Body of pancreas (tissue), 4 donors: Measurements from ENCODE around the gene UNC80. TPM values are rescaled to one million over a fixed set of nuclear protein-coding genes. Genes with fewer than 3 reads are reported as not detected.

Experiments used
- ATAC-seq: fragments of 150-250 bp; one replicate; pipeline ENCODE4 v1.9.1; 2016
- DNase-seq, 4 donors: peaks; one replicate each; pipeline ENCODE4 v3.0.0-alpha.2; 2019
- H3K27ac ChIP-seq, 4 donors: fragments of 200-600 bp; sonication (generic); 1 replicate in 3 of 4; 2 replicates in 1 of 4; pipeline versions ENCODE4 v1.5.1 to v1.6.1; 2016 to 2019; ENCODE audit warnings: mild to moderate bottlenecking in 1 of 4, mixed read lengths in 1 of 4, moderate library complexity in 1 of 4
- H3K27me3 ChIP-seq, 2 donors: fragments of 200-600 bp; sonication (generic); one replicate each; pipeline ENCODE4 v1.6.0; 2016; ENCODE audit warnings: mild to moderate bottlenecking in 1 of 2
- H3K36me3 ChIP-seq, 2 donors: fragments of 200-600 bp; sonication (generic); replicated peaks in 1 of 2; 2 replicates each; pipeline ENCODE4 v1.5.1; 2016; ENCODE audit warnings: low read depth in 2 of 2; ENCODE audit not compliant: insufficient read depth in 1 of 2
- H3K4me1 ChIP-seq: fragments of 200-600 bp; sonication (generic); one replicate; pipeline ENCODE4 v1.6.0; 2016
- H3K4me3 ChIP-seq, 2 donors: fragments of 200-600 bp; sonication (generic); 1 replicate in 1 of 2; 2 replicates in 1 of 2; pipeline ENCODE4 v1.5.1; 2016 to 2019
- H3K9me3 ChIP-seq, 3 donors: fragments of 200-600 bp; sonication (generic); 1 replicate in 2 of 3; 2 replicates in 1 of 3; pipeline ENCODE4 v1.5.1; 2016
- POLR2A ChIP-seq, 3 donors: fragments of 450-650 bp; IDR thresholded peaks; one replicate each; pipeline ENCODE4 v1.6.1; 2016; ENCODE audit warnings: antibody characterized with exemption in 3 of 3, mild to moderate bottlenecking in 2 of 3
- WGBS, 2 donors: methylation state at CpG; one replicate each; pipeline ENCODE4 v1.1.5; 2017; 5-methylcytosine and 5-hydroxymethylcytosine counted together
- intact Hi-C: fragments of 100-400 bp; cut with DNase I; formaldehyde crosslinking; loops from one replicate; pipeline ENCODE4 v1.15.1; 2023
- total RNA-seq, 2 donors: library from RNA; depleted of rRNA; stranded (reverse); fragments of >200 nt; gene quantifications; one replicate each; pipeline ENCODE4 v1.1.0, GENCODE V29; 2016
- TF ChIP-seq, protein P1 (sequence below), 7 experiments: fragments of 450-650 bp in 4 of 7; fragments of 200-600 bp in 3 of 7; sonication (generic) in 3 of 7; IDR thresholded peaks; one replicate each; pipeline ENCODE4 v1.5.1; 2016 to 2019; ENCODE audit warnings: antibody characterized with exemption in 7 of 7

The UNC80 gene
- total RNA-seq, 2 donors from 2014 or later = 1.8 to 4.0 TPM

DNA sequence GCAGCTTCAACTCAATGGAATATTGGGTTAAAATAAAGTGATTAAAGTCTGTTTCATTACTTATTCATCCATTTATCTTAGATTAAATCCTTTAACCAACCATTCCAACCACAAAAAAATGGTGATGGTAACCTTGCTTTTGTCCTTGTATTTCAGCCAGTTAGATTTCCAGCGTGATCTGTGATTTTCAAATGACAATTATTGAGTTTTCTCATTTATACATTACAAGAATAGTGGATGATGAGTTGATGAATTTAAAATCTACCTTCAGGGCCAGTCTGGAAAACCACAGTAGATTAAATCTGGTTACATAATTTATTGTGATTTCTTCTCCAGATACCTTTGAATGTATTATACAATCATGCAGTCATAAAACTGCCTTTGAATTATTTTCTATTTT, 29.7 kb upstream of the UNC80 start:
- no peaks in the 10 kb centered on the region for H3K36me3 ChIP-seq
- H3K4me1 ChIP-seq = no peaks in the 10 kb centered on the region
- no peaks in the 10 kb centered on the region for H3K9me3 ChIP-seq
- no peak overlapping the region for H3K27ac ChIP-seq
- intact Hi-C loops = no loop called here
- TF ChIP-seq POLR2A (IDR thresholded peaks at IDR 0.05) = no peak
- TF ChIP-seq, protein P1, sequence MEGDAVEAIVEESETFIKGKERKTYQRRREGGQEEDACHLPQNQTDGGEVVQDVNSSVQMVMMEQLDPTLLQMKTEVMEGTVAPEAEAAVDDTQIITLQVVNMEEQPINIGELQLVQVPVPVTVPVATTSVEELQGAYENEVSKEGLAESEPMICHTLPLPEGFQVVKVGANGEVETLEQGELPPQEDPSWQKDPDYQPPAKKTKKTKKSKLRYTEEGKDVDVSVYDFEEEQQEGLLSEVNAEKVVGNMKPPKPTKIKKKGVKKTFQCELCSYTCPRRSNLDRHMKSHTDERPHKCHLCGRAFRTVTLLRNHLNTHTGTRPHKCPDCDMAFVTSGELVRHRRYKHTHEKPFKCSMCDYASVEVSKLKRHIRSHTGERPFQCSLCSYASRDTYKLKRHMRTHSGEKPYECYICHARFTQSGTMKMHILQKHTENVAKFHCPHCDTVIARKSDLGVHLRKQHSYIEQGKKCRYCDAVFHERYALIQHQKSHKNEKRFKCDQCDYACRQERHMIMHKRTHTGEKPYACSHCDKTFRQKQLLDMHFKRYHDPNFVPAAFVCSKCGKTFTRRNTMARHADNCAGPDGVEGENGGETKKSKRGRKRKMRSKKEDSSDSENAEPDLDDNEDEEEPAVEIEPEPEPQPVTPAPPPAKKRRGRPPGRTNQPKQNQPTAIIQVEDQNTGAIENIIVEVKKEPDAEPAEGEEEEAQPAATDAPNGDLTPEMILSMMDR (IDR thresholded peaks at IDR 0.05) = no peak
- H3K27me3 ChIP-seq = no peaks in the 10 kb centered on the region
- no peak overlapping the region for H3K4me3 ChIP-seq
- DNase-seq (no peak), ATAC-seq (no peak)
- WGBS, 2 donors = 42 to 49% methylated on average over 1 of the region's 1 CpG

DNA sequence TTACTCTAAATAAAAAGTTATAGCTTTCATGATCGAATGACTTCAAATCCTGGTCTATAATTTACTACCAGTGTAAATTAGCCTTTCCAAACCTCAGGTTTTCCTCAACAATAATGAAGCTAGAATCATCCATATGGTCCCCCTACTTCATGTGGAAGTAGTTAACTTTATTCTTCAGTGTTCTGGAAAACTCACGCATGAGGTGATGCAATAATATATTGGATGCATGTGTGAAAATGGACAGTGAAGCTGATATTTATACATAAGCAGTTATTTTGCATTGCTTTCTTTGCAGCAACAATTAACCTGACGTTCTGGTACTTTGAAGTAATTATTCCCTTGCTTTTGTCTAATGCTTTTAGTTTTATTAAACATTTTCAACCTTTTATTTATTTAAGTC, 18.6 kb upstream of the UNC80 start:
- Histone ChIP-seq H3K27me3 (no peaks in the 10 kb centered on the region), H3K4me3 (no peak overlapping the region), H3K4me1 (no peaks in the 10 kb centered on the region), H3K9me3 (no peaks in the 10 kb centered on the region), H3K27ac (no peak overlapping the region), H3K36me3 (no peaks in the 10 kb centered on the region)
- ATAC-seq (no peak), DNase-seq (no peak)
- TF ChIP-seq, protein P1 (IDR thresholded peaks at IDR 0.05) = no peak
- TF ChIP-seq POLR2A (IDR thresholded peaks at IDR 0.05) = no peak
- intact Hi-C loops = no loop called here
- 41 to 50% methylated on average over 3 of the region's 3 CpGs for WGBS, 2 donors

DNA sequence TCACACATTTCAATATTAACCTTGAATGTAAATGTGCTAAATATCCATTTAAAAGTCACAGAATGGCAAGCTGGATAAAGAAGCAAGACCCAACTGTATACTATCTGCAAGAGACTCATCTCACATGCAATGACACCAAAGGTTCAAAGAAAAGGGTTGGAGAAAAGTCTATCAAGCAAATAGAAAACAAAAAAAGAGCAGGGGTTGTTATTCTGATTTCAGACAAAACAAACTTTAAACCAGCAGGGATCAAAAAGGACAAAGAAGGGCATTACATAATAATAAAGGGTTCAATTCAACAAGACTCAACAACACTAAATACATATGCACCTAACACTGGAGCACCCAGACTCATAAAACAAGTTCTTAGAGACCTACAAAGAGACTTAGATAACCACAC, 14.5 kb upstream of the UNC80 start:
- Histone ChIP-seq H3K36me3 (no peaks in the 10 kb centered on the region), H3K9me3 (no peaks in the 10 kb centered on the region), H3K4me3 (no peak overlapping the region), H3K27ac (no peak overlapping the region), H3K4me1 (no peaks in the 10 kb centered on the region), H3K27me3 (no peaks in the 10 kb centered on the region)
- no peak for TF ChIP-seq POLR2A (IDR thresholded peaks at IDR 0.05)
- TF ChIP-seq, protein P1 (IDR thresholded peaks at IDR 0.05) = no peak
- DNase-seq (no peak), ATAC-seq (no peak)
- intact Hi-C loops = no loop called here

DNA sequence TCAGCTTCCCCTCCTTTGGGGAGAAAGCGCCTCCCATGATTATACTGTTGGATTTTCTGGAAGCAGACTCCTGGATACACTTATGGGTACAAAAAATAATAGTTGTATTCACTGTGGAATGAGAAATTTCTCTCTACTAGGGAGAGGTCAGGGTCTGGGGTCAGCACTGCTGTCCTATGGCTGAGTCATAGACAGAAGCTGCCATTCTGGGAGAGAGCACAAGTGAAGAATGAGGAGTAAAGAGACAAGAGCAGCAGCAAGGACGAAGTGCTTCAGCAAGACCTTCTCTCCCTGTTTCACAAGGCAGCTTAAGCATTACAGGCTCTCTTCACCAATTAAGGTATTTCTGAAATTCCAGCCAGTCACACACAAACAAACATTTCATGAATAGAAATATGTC, 10.1 kb upstream of the UNC80 start:
- 57 to 64% methylated on average over 2 of the region's 2 CpGs for WGBS, 2 donors
- DNase-seq (no peak), ATAC-seq (no peak)
- H3K4me3 ChIP-seq = no peak overlapping the region
- H3K4me1 ChIP-seq = no peaks in the 10 kb centered on the region
- TF ChIP-seq POLR2A (IDR thresholded peaks at IDR 0.05) = no peak
- TF ChIP-seq, protein P1 (IDR thresholded peaks at IDR 0.05) = no peak
- no peak overlapping the region for H3K27ac ChIP-seq
- H3K27me3 ChIP-seq = no peaks in the 10 kb centered on the region
- intact Hi-C loops = no loop called here
- no peaks in the 10 kb centered on the region for H3K36me3 ChIP-seq
- H3K9me3 ChIP-seq = no peaks in the 10 kb centered on the region

DNA sequence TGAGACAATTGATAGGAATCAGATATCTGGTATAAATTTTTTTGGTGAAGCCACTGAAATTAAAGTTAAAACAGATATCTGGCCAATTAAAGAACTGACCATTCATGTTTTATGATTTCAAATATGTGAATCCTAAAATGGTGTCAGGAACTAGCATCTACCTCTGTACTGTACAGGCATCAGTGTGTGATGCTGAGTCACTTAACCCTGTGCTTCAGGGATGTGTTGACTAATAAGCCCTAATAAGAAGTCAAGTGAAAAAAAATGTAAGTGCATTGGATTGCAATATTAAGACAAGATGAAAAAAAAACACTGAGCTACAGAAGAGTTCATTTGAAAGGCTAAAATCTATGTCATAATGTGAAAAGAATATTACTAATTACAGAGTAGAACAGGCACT, 9.1 kb upstream of the UNC80 start:
- H3K4me3 ChIP-seq = no peak overlapping the region
- no peaks in the 10 kb centered on the region for H3K27me3 ChIP-seq
- no peak for ATAC-seq
- no peaks in the 10 kb centered on the region for H3K4me1 ChIP-seq
- no peak for DNase-seq
- no peak overlapping the region for H3K27ac ChIP-seq
- no peaks in the 10 kb centered on the region for H3K9me3 ChIP-seq
- intact Hi-C loops = no loop called here
- TF ChIP-seq POLR2A (IDR thresholded peaks at IDR 0.05) = no peak
- TF ChIP-seq, protein P1 (IDR thresholded peaks at IDR 0.05) = no peak
- H3K36me3 ChIP-seq = no peaks in the 10 kb centered on the region
